Hepatocyte (in vitro differentiated cells): ENCODE results near the gene SOD3. TPM values are rescaled to one million over a fixed set of nuclear protein-coding genes. Genes with fewer than 3 reads are reported as not detected.
A peak's percentile ranks its signal among the peaks of the same experiment; 100 is the strongest.

ENCODE experiments used
- DNase-seq: peaks from one replicate; pipeline ENCODE4 v3.0.0-alpha.2; 2016; ENCODE audit warnings: low spot score
- H2AFZ ChIP-seq: fragments of 200-600 bp; sonication (generic); 2 replicates; pipeline ENCODE4 v1.6.0; 2016; ENCODE audit warnings: antibody characterized with exemption, mild to moderate bottlenecking
- H3K27ac ChIP-seq: fragments of 200-600 bp; sonication (generic); 2 replicates; pipeline ENCODE4 v1.5.1; 2016; ENCODE audit warnings: mild to moderate bottlenecking
- H3K27me3 ChIP-seq: fragments of 200-600 bp; sonication (generic); 2 replicates; pipeline ENCODE4 v1.6.1; 2016
- H3K36me3 ChIP-seq: fragments of 200-600 bp; sonication (generic); replicated peaks from 2 replicates; pipeline ENCODE4 v1.5.1; 2016; ENCODE audit warnings: low read depth; ENCODE audit not compliant: insufficient read depth
- H3K4me1 ChIP-seq: fragments of 200-600 bp; sonication (generic); 2 replicates; pipeline ENCODE4 v1.5.1; 2016; ENCODE audit warnings: mild to moderate bottlenecking, moderate library complexity; ENCODE audit not compliant: insufficient read depth
- H3K4me2 ChIP-seq: fragments of 200-600 bp; sonication (generic); 2 replicates; pipeline ENCODE4 v1.6.0; 2016
- H3K4me3 ChIP-seq: fragments of 200-600 bp; sonication (generic); 2 replicates; pipeline ENCODE4 v1.5.1; 2016; ENCODE audit warnings: mild to moderate bottlenecking
- H3K79me2 ChIP-seq: fragments of 200-600 bp; sonication (generic); 2 replicates; pipeline ENCODE4 v1.6.0; 2017; ENCODE audit warnings: mild to moderate bottlenecking
- H3K9me2 ChIP-seq: fragments of 200-600 bp; sonication (generic); replicated peaks from 2 replicates; pipeline ENCODE4 v1.6.0; 2017; ENCODE audit warnings: mild to moderate bottlenecking; ENCODE audit not compliant: insufficient read depth
- H3K9me3 ChIP-seq: fragments of 200-600 bp; sonication (generic); 2 replicates; pipeline ENCODE4 v1.5.1; 2016; ENCODE audit warnings: low read depth, mild to moderate bottlenecking
- H4K20me1 ChIP-seq: fragments of 200-600 bp; sonication (generic); 2 replicates; pipeline ENCODE4 v1.6.0; 2016; ENCODE audit warnings: mild to moderate bottlenecking; ENCODE audit not compliant: insufficient read depth, poor library complexity, severe bottlenecking
- CTCF ChIP-seq: fragments of 200-600 bp; sonication (generic); IDR thresholded peaks from 2 replicates; pipeline ENCODE4 v1.5.1; 2016; ENCODE audit warnings: antibody characterized with exemption, mild to moderate bottlenecking; ENCODE audit not compliant: poor library complexity
- EZH2 ChIP-seq: fragments of 200-600 bp; sonication (generic); IDR thresholded peaks from 2 replicates; pipeline ENCODE4 v1.6.1; 2016; ENCODE audit warnings: antibody characterized with exemption, mild to moderate bottlenecking, borderline replicate concordance
- EZH2phosphoT487 ChIP-seq: fragments of 200-600 bp; sonication (generic); IDR thresholded peaks from one replicate; pipeline ENCODE4 v1.6.1; 2018; ENCODE audit warnings: antibody characterized with exemption, mild to moderate bottlenecking, low read depth, moderate library complexity; ENCODE audit not compliant: unreplicated experiment, severe bottlenecking
- WGBS: methylation state at CpG from one replicate; pipeline ENCODE4 v1.1.6; 2016; ENCODE audit warnings: low lambda C conversion rate; ENCODE audit errors: missing lambda C conversion rate; 5-methylcytosine and 5-hydroxymethylcytosine counted together
- polyA plus RNA-seq: library from polyadenylated mRNA; unstranded; fragments of >200 nt; fragmentation: Nextera tagmentation; extraction: Ambion mirVana; gene quantifications from 2 replicates; pipeline ENCODE4 v1.2.1, GENCODE V29; 2016
- total RNA-seq: library from RNA; depleted of rRNA; stranded (reverse); fragments of >200 nt; gene quantifications from 2 replicates; pipeline ENCODE4 v1.2.3, GENCODE V29; 2014

SOD3 gene
- total and polyA plus RNA-seq, 2 experiments from 2014 or later: 7.5 to 20.3 TPM

- H4K20me1 ChIP-seq: no peaks in the 10 kb centered on the region
- H3K27me3 ChIP-seq: no peaks in the 10 kb centered on the region
- H3K27ac ChIP-seq: peak overlapping the region; percentile 21
- H3K79me2 ChIP-seq: no peaks in the 10 kb centered on the region
- H3K4me2 ChIP-seq: no peak overlapping the region
- no peaks in the 10 kb centered on the region for H3K9me3 ChIP-seq
- H3K36me3 ChIP-seq: no peaks in the 10 kb centered on the region
- WGBS: 33% methylated on average over 3 of the region's 3 CpGs
- peak; percentile 66 for DNase-seq
- TF ChIP-seq EZH2phosphoT487 (no peak), CTCF (no peak), EZH2 (no peak)
- H3K4me3 ChIP-seq: no peak overlapping the region
- H2AFZ ChIP-seq: no peak overlapping the region
- H3K4me1 ChIP-seq: peaks cover 5% of the 10 kb centered on the region
- H3K9me2 ChIP-seq: no peaks in the 10 kb centered on the region
Observed at GRCh38 chr4:24778464-24779225, 16.7 kb upstream of the SOD3 start.

- DNase-seq: no peak
- Histone ChIP-seq H3K9me2 (no peaks in the 10 kb centered on the region), H3K9me3 (no peaks in the 10 kb centered on the region), H4K20me1 (no peaks in the 10 kb centered on the region), H3K4me1 (peaks cover 5% of the 10 kb centered on the region), H3K27ac (no peak overlapping the region), H3K4me3 (no peak overlapping the region), H3K4me2 (no peak overlapping the region), H3K36me3 (no peaks in the 10 kb centered on the region), H2AFZ (no peak overlapping the region), H3K79me2 (no peaks in the 10 kb centered on the region), H3K27me3 (no peaks in the 10 kb centered on the region)
- TF ChIP-seq EZH2phosphoT487: no peak
- TF ChIP-seq CTCF: no peak
- no peak for TF ChIP-seq EZH2
- 98% methylated on average over 2 of the region's 2 CpGs for WGBS
Observed at GRCh38 chr4:24780936-24781495, 14.4 kb upstream of the SOD3 start.

GRCh38 chr4:24781999-24782745, 13.2 kb upstream of the SOD3 start:
- peak overlapping the region; percentile 15 for H3K27ac ChIP-seq
- H3K4me1 ChIP-seq: peaks cover 5% of the 10 kb centered on the region
- no peaks in the 10 kb centered on the region for H3K79me2 ChIP-seq
- H2AFZ ChIP-seq: no peak overlapping the region
- H3K4me3 ChIP-seq: no peak overlapping the region
- TF ChIP-seq EZH2phosphoT487 (no peak), EZH2 (no peak), CTCF (no peak)
- WGBS: 72% methylated on average over 6 of the region's 6 CpGs
- no peaks in the 10 kb centered on the region for H3K9me2 ChIP-seq
- H4K20me1 ChIP-seq: no peaks in the 10 kb centered on the region
- no peak overlapping the region for H3K4me2 ChIP-seq
- H3K27me3 ChIP-seq: no peaks in the 10 kb centered on the region
- H3K9me3 ChIP-seq: no peaks in the 10 kb centered on the region
- no peaks in the 10 kb centered on the region for H3K36me3 ChIP-seq
- no peak for DNase-seq
